Measurements from ENCODE around the gene F7.

DNA sequence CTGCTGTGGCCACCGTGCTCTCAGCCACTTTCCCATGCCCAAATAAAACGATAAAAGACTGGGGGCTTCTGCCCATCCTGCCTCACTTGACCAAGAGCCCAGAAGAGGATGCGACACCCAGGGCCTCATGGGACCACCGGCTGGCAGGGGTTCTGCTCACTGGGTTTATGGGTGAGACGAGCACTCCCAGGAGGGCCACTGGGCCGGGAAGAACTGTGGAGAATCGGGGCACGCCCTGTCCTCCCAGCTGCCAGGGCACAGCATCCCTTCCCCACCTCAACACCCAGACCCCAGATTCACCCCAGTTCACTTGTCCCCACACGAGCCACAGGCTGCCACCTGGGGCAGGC, 12.3 kb downstream of the F7 start:
- TF ChIP-seq POLR2A (IDR thresholded peaks at IDR 0.05): no peak
- TF ChIP-seq, protein P1, sequence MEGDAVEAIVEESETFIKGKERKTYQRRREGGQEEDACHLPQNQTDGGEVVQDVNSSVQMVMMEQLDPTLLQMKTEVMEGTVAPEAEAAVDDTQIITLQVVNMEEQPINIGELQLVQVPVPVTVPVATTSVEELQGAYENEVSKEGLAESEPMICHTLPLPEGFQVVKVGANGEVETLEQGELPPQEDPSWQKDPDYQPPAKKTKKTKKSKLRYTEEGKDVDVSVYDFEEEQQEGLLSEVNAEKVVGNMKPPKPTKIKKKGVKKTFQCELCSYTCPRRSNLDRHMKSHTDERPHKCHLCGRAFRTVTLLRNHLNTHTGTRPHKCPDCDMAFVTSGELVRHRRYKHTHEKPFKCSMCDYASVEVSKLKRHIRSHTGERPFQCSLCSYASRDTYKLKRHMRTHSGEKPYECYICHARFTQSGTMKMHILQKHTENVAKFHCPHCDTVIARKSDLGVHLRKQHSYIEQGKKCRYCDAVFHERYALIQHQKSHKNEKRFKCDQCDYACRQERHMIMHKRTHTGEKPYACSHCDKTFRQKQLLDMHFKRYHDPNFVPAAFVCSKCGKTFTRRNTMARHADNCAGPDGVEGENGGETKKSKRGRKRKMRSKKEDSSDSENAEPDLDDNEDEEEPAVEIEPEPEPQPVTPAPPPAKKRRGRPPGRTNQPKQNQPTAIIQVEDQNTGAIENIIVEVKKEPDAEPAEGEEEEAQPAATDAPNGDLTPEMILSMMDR (IDR thresholded peaks at IDR 0.05): no peak
